HUES48 (cell line): Measurements from ENCODE around the gene POLR1A.

Experiments
- H3K27ac ChIP-seq: one replicate; pipeline ENCODE4 v1.7.0; 2013; ENCODE audit warnings: low read depth, low read length, inconsistent platforms
- H3K27me3 ChIP-seq: 2 replicates; pipeline ENCODE4 v1.6.1; 2013; ENCODE audit warnings: mild to moderate bottlenecking, low read length; ENCODE audit not compliant: control insufficient read depth, insufficient read depth
- H3K36me3 ChIP-seq: 2 replicates; pipeline ENCODE4 v1.6.1; 2013; ENCODE audit warnings: low read length; ENCODE audit not compliant: control insufficient read depth, insufficient read depth
- H3K4me1 ChIP-seq: 2 replicates; pipeline ENCODE4 v1.6.1; 2013; ENCODE audit warnings: mild to moderate bottlenecking, low read length; ENCODE audit not compliant: control insufficient read depth, insufficient read depth
- H3K4me3 ChIP-seq: 2 replicates; pipeline ENCODE4 v1.5.1; 2013; ENCODE audit warnings: mild to moderate bottlenecking, low read depth, low read length
- H3K9ac ChIP-seq: 2 replicates; pipeline ENCODE4 v1.6.1; 2013; ENCODE audit warnings: mild to moderate bottlenecking, low read depth, low read length, moderate library complexity
- H3K9me3 ChIP-seq: 2 replicates; pipeline ENCODE4 v1.6.1; 2013; ENCODE audit warnings: low read length; ENCODE audit not compliant: control insufficient read depth, insufficient read depth

POLR1A gene

GRCh38 chr2:86045541-86045940 lies 60.1 kb downstream of the POLR1A start:
- Histone ChIP-seq H3K9me3 (no peaks in the 10 kb centered on the region), H3K36me3 (peaks cover 98% of the 10 kb centered on the region), H3K4me3 (no peak overlapping the region), H3K9ac (no peak overlapping the region), H3K27me3 (no peaks in the 10 kb centered on the region), H3K27ac (no peak overlapping the region), H3K4me1 (no peaks in the 10 kb centered on the region)

DNA sequence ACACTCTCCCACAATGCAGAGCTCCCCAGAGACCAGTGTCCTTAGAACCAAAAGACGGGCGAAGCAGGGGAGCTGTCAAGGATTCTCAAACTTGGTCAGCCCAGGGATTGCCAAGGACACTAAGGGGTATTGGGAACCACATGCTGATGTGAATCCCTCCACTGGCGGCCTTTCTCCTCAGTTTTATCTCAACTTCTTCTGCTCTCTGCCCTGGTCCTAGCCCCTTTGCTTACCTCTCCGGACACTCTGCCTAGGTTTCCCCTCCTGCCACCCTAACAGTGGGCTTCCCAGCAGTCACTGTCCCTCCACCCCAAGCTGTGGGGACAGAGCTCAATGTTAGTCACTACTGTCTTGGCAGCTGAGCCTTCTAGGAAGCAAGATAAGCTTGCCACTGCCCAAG lies 61.1 kb downstream of the POLR1A start:
- H3K36me3 ChIP-seq: peaks cover 100% of the 10 kb centered on the region
- no peaks in the 10 kb centered on the region for H3K9me3 ChIP-seq
- H3K4me3 ChIP-seq: no peak overlapping the region
- H3K27ac ChIP-seq: no peak overlapping the region
- H3K4me1 ChIP-seq: no peaks in the 10 kb centered on the region
- H3K9ac ChIP-seq: no peak overlapping the region
- no peaks in the 10 kb centered on the region for H3K27me3 ChIP-seq

- Histone ChIP-seq H3K36me3 (peaks cover 100% of the 10 kb centered on the region), H3K27me3 (no peaks in the 10 kb centered on the region), H3K4me1 (no peaks in the 10 kb centered on the region), H3K4me3 (no peak overlapping the region), H3K27ac (no peak overlapping the region), H3K9me3 (no peaks in the 10 kb centered on the region), H3K9ac (no peak overlapping the region)
These were observed 61.6 kb downstream of the POLR1A start for GRCh38 chr2:86044045-86044444.

DNA sequence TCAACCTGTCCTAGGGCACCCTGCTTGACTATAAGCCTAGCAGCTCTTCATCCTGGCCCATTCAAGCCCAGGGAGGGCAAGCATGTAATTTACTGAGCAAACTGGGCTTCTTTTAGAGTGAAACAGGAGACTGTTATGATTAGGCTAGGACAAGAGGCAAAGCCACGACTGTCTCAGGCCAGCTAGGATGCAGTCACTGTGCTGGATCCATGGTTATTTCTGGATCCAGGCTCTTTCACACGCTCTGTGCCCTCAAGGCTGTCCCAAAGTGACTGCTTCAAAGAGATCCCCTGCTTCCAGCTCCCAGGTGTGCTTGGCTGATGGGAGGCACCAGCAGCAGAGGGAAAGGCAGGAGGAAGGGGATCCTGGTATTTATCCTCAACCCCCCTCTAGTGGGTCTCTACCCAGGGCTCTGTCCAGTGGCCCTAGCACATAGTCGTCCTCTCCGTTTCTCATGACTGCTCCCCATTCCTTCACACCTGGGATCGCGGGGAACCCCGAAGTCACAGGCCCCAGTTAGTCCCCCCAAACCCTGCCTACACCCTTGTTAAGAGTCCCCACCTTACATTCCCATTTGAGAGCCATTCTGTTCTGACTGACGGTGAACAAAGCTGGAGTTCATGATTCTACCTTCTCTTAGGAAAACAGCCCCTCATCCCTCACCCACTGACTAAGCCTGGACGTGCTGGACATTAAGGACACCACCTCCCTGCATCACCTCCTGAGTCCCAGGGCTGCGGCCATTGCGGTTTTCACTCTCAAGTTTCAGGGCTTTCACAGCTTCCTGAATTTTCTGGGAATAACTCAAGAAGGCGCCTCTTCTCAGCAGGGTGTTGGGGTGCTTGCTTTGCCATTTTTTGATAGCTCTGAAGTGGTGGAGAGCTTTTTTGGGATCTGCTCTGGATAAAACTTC lies 63.2 kb downstream of the POLR1A start:
- Histone ChIP-seq H3K27ac (no peak overlapping the region), H3K4me3 (no peak overlapping the region), H3K9ac (no peak overlapping the region), H3K4me1 (no peaks in the 10 kb centered on the region), H3K27me3 (no peaks in the 10 kb centered on the region), H3K9me3 (no peaks in the 10 kb centered on the region), H3K36me3 (peaks cover 100% of the 10 kb centered on the region)

GRCh38 chr2:86039963-86040655 lies 65.6 kb downstream of the POLR1A start:
- no peaks in the 10 kb centered on the region for H3K27me3 ChIP-seq
- no peaks in the 10 kb centered on the region for H3K4me1 ChIP-seq
- no peak overlapping the region for H3K27ac ChIP-seq
- H3K9me3 ChIP-seq: no peaks in the 10 kb centered on the region
- peaks cover 100% of the 10 kb centered on the region for H3K36me3 ChIP-seq
- H3K9ac ChIP-seq: no peak overlapping the region
- H3K4me3 ChIP-seq: no peak overlapping the region

GRCh38 chr2:86039178-86039962 lies 66.3 kb downstream of the POLR1A start:
- Histone ChIP-seq H3K4me3 (no peak overlapping the region), H3K9ac (no peak overlapping the region), H3K27ac (no peak overlapping the region), H3K9me3 (no peaks in the 10 kb centered on the region), H3K4me1 (no peaks in the 10 kb centered on the region), H3K27me3 (no peaks in the 10 kb centered on the region), H3K36me3 (peaks cover 99% of the 10 kb centered on the region)

- Histone ChIP-seq H3K27ac (no peak overlapping the region), H3K9me3 (no peaks in the 10 kb centered on the region), H3K9ac (no peak overlapping the region), H3K27me3 (no peaks in the 10 kb centered on the region), H3K36me3 (peaks cover 99% of the 10 kb centered on the region), H3K4me3 (no peak overlapping the region), H3K4me1 (no peaks in the 10 kb centered on the region)
These were observed 67.2 kb downstream of the POLR1A start for GRCh38 chr2:86038291-86039081.

GRCh38 chr2:86037795-86038192 lies 67.9 kb downstream of the POLR1A start:
- H3K9ac ChIP-seq: no peak overlapping the region
- H3K36me3 ChIP-seq: peaks cover 99% of the 10 kb centered on the region
- no peak overlapping the region for H3K27ac ChIP-seq
- H3K4me3 ChIP-seq: no peak overlapping the region
- no peaks in the 10 kb centered on the region for H3K9me3 ChIP-seq
- H3K4me1 ChIP-seq: no peaks in the 10 kb centered on the region
- no peaks in the 10 kb centered on the region for H3K27me3 ChIP-seq

DNA sequence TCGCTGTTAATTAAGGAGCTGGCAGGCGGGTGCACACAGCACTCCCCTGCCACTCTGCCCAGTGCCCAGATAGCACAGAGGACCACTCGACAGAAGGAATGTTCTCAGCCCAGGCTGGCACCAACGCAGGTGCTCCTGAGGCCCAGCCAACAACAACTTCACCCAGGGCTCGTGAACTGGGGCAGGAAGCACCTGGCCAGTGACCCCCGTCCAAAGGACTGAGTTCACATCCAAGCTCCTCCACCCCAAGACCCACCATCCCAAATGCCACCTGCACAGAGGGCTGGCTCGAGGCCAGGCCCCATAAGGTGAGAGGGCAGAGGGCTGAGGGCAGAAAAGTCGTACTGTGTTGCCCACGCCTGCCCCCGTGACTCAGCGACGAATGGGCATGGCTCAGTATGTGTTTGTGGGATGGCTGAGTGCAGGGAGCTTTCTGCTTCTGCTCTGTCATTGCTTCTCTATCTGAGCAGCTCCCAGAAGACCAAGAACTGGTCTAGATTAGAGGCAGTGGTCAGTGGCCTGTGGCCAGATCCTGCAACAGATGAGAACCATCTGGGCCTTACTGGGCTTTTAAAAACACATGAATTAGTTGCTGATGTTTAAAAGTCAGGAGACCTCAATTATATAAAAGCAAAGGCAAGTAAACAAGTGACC lies 68.4 kb downstream of the POLR1A start:
- H3K36me3 ChIP-seq: peaks cover 99% of the 10 kb centered on the region
- no peak overlapping the region for H3K9ac ChIP-seq
- H3K4me1 ChIP-seq: no peaks in the 10 kb centered on the region
- no peaks in the 10 kb centered on the region for H3K27me3 ChIP-seq
- no peak overlapping the region for H3K4me3 ChIP-seq
- no peaks in the 10 kb centered on the region for H3K9me3 ChIP-seq
- H3K27ac ChIP-seq: no peak overlapping the region

GRCh38 chr2:86036669-86037138 lies 69.0 kb downstream of the POLR1A start:
- no peaks in the 10 kb centered on the region for H3K27me3 ChIP-seq
- peaks cover 99% of the 10 kb centered on the region for H3K36me3 ChIP-seq
- H3K9me3 ChIP-seq: no peaks in the 10 kb centered on the region
- no peak overlapping the region for H3K4me3 ChIP-seq
- no peak overlapping the region for H3K27ac ChIP-seq
- H3K4me1 ChIP-seq: no peaks in the 10 kb centered on the region
- H3K9ac ChIP-seq: no peak overlapping the region
